MG63 (cell line): ENCODE data around the gene IQCM. TPM values are rescaled to one million over a fixed set of nuclear protein-coding genes. Genes with fewer than 3 reads are reported as not detected.

ENCODE experiments used
- DNase-seq: peaks from one replicate; pipeline ENCODE4 v3.0.0-alpha.2; 2020
- H3K27me3 ChIP-seq: fragments of 250-450 bp; sonication (Bioruptor Pico); 2 replicates; pipeline ENCODE4 v1.5.1; 2020; ENCODE audit warnings: mild to moderate bottlenecking, moderate library complexity
- H3K36me3 ChIP-seq: fragments of 250-450 bp; sonication (Bioruptor Pico); 2 replicates; pipeline ENCODE4 v1.5.1; 2020; ENCODE audit warnings: mild to moderate bottlenecking, moderate library complexity
- H3K4me3 ChIP-seq: fragments of 250-450 bp; sonication (Bioruptor Pico); 2 replicates; pipeline ENCODE4 v1.5.1; 2020; ENCODE audit warnings: mild to moderate bottlenecking, moderate library complexity
- H3K9me3 ChIP-seq: fragments of 250-450 bp; sonication (Bioruptor Pico); 2 replicates; pipeline ENCODE4 v1.5.1; 2020; ENCODE audit warnings: mild to moderate bottlenecking, moderate library complexity
- total RNA-seq: library from RNA; depleted of rRNA; stranded (reverse); fragments of >200 nt; shearing (Covaris generic); gene quantifications from 2 replicates; pipeline ENCODE4 v1.2.3, GENCODE V29; 2014; ENCODE audit warnings: low replicate concordance

IQCM gene
- total RNA-seq, 1 experiment from 2014 or later = not detected

DNA sequence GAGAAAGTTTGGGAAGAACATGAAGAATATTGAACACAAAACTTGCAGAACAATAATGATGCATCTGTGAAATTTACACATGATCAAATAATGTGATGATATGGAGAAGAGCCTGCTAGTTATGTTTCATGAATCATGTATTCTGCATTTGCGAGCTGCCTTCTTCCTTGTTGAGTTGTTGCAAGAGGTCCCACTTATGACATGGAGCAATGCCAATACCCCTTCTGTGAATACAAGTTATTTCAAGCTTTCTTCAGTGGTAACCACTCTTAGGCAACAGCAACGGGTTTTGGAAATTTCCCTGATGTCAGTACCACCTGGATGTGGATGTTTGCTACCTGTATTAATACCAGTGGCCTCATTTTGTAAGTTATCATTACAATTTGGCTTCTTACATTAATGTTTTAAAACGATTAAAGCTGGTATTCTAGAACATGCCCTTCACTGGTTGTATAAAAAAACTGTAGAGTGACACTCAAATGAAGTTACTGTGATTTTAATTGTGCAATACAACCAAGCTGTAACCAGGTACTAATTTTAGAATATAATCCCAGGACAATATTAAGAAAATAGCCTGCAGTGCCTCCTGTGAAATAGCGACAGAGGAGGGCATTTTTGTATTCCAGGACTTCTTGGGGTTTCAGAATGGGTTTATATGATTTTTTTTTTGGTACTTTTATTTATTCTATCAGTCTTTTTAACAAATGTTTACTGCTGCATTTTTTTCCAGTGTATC lies 25.3 kb downstream of the IQCM start:
- Histone ChIP-seq H3K27me3 (no peaks in the 10 kb centered on the region), H3K36me3 (no peaks in the 10 kb centered on the region), H3K9me3 (no peaks in the 10 kb centered on the region), H3K4me3 (no peak overlapping the region)
- DNase-seq = no peak

DNA sequence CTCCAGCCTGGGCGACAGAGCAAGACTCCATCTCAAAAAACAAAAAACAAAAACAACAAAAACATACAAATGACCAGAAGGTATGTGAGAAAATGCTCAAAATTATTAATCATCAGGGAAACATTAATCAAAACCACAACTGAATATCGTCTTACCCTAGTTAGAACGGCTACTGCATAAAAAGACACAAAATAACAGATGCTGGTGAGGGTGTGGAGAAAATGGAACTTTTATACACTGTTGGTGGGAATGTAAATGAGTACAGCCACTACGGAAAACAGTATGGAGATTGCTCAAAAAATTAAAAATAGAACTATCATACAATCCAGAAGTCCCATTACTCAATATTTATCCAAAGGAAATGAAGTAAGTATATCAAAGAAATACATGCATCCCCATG lies 27.3 kb downstream of the IQCM start:
- H3K9me3 ChIP-seq = no peaks in the 10 kb centered on the region
- H3K36me3 ChIP-seq = no peaks in the 10 kb centered on the region
- DNase-seq = no peak
- H3K27me3 ChIP-seq = no peaks in the 10 kb centered on the region
- H3K4me3 ChIP-seq = no peak overlapping the region

DNA sequence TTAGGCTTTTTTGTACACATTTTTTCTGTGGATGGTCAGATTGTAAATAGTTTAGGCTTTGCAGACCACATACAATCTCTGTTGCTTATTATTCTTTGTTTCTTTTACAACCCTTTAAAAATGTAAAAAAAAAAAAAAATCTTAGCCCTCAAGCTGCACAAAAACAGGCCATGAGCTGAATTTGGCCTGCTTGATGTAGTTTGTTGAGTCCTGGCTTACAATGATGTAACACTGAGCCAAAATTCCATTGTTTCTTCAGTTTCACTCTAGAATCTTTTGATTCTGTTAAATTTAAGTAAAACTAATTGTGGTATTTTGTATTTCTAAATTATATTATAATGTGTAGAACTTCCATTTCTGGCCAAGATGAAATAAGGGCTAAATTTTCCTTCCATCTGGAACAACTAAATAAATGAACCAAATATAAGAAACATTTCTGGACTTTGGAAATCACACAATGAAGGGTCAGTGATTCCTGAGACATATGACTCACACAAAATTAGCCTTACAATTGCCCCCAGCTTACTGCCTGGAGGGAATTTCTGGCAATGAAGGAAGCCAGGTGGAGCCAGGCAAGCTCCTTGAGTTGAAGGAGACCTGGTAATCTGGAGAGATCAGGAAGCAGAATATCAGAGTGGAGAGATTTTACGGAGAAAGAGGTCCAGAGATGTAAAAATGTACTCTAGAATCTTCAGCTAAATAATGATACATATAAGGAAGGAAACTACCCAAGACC lies 29.8 kb downstream of the IQCM start:
- no peaks in the 10 kb centered on the region for H3K27me3 ChIP-seq
- DNase-seq = peak; percentile 24
- no peaks in the 10 kb centered on the region for H3K36me3 ChIP-seq
- no peak overlapping the region for H3K4me3 ChIP-seq
- H3K9me3 ChIP-seq = no peaks in the 10 kb centered on the region

DNA sequence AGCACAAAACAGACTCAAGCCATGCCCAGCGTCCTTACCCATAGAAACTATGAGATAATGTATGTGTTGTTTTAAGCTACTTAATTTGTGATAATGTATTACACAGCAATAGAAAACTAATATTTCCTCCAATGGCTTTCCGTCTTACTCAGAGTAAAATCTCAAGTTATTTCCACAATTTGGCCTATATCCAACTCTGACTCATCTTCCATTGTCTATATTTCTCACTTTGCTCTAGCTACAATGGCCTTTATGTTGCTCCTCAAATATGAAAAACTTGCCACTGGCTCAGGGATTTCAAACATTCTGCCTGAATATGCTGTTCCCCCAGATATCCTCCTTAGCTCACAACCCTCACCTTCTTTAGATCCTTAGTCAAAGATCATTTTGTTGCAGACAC lies 31.6 kb downstream of the IQCM start:
- Histone ChIP-seq H3K36me3 (no peaks in the 10 kb centered on the region), H3K9me3 (no peaks in the 10 kb centered on the region), H3K4me3 (no peak overlapping the region), H3K27me3 (no peaks in the 10 kb centered on the region)
- DNase-seq = no peak

DNA sequence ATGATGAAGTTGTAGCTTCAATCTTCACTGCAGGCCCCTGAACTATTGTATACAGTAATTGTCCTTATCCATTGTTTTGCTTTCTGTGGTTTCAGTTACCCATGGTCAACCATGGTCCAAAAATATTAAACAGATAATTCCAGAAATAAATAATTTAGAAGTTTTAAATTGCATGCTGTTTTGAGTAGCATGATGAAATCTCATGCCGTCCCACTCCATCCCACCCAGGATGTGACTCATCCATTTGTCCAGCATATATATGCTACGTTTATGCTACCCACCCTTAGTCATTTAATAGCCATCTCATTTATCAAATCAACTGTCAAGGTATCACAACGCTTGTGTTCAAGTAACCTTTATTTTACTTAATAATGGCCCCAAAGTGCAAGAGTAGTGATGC lies 34.5 kb downstream of the IQCM start:
- no peak overlapping the region for H3K4me3 ChIP-seq
- peak; percentile 63 for DNase-seq
- H3K36me3 ChIP-seq = no peaks in the 10 kb centered on the region
- H3K9me3 ChIP-seq = peaks cover 2% of the 10 kb centered on the region; the same call in 1 of the 2 replicates
- H3K27me3 ChIP-seq = no peaks in the 10 kb centered on the region

DNA sequence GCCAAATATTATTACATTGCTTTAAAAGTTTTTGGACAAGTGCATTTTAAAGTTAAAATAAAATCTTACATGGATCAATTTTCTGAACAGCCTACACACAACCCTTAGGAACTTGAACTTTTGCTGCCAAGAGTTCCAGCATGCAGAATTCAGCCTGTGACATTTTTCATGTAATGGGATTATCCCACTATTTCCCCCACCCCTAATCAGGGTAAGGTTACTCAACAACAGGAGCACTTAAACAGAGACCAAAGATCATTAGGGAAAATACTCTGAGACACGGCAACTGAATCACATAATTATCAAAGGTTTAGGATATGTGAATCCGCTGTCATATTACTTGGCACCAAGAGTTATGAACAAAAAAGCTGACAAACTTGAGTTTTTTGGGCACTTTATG lies 47.2 kb downstream of the IQCM start:
- no peak for DNase-seq
- Histone ChIP-seq H3K4me3 (no peak overlapping the region), H3K36me3 (no peaks in the 10 kb centered on the region), H3K27me3 (no peaks in the 10 kb centered on the region), H3K9me3 (peaks cover 4% of the 10 kb centered on the region; the same call in 1 of the 2 replicates)

DNA sequence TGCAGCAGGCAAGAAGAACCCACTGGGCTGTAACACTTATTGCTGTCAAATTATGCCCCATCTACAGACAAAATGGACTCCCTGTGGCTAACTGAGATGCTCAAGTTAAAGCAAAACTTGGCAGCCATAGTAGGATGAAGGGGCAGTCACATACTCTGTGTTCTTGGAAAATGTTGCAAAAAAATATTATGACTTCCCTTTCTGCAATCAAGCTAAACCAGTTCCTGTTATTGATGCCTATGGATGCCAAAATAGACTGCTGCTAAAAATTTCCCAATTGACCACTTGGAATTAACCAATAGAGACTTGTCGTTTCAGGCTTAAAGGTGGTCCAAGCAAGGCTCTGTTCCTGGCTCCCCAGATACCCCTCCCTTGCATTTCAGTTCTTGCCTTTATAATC lies 49.5 kb downstream of the IQCM start:
- H3K4me3 ChIP-seq = no peak overlapping the region

DNA sequence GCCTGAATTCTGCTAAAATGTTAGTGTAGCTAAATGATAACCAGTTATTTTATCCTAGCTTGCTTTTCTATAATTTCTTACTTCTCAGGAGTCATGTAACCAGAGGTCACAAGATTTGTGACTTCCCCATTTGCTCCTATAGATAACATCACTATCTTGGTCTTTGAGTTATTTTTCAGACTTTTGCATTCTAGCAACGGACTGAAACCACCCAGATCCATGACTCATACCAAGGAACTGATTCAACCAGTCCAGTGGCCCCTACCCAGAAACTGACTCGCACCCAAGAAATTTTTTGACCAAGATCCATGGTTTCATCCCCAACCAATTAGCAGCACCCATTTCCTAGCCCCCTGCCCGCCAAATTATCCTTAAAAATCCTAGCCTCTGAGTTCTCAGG lies 50.0 kb downstream of the IQCM start:
- H3K9me3 ChIP-seq = peaks cover 4% of the 10 kb centered on the region; the same call in 1 of the 2 replicates
- peak; percentile 52 for DNase-seq
- H3K36me3 ChIP-seq = no peaks in the 10 kb centered on the region
- no peak overlapping the region for H3K4me3 ChIP-seq
- no peaks in the 10 kb centered on the region for H3K27me3 ChIP-seq

More for the DNA sequence above, 49.5 kb downstream of the IQCM start:
- Histone ChIP-seq H3K36me3 (no peaks in the 10 kb centered on the region), H3K27me3 (no peaks in the 10 kb centered on the region), H3K9me3 (peaks cover 4% of the 10 kb centered on the region; the same call in 1 of the 2 replicates)
- no peak for DNase-seq

DNA sequence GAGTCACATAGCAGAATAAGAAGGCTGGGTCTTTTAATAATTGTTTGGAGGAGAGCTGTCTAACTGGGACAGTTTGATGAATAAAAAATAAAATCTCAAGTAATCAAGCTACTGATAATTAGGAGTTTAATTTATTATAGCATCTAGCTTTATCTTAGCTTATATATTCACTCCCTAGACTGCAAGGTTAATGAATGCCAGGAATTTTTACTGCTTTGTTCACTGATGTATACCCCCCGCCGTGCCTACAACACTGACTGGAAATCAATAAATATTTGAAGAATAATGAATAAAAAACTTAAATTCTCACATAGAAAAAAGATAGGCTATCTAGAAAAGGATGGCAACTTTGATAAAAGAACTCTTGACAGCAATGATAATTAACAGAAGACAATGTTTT lies 59.7 kb downstream of the IQCM start:
- no peak for DNase-seq
- no peaks in the 10 kb centered on the region for H3K9me3 ChIP-seq
- H3K27me3 ChIP-seq = no peaks in the 10 kb centered on the region
- no peak overlapping the region for H3K4me3 ChIP-seq
- no peaks in the 10 kb centered on the region for H3K36me3 ChIP-seq

DNA sequence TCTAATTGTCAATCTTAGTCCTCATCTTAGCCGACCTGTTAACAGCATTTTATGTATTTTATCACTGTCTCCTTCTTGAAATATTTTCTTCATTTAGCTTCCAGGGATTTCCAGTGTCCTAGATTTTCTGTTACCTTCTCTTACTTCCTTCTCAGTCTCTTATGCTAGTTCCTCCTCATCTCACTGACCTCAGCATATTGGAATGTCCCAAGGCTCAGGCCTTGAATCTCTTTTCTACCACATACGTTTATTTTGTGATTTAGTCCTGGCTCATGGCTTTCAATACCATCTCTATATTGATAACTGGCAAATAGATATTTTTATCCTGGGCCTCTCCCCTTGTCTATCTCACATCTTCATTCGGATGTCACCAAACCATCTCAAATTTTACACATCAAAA lies 61.1 kb downstream of the IQCM start:
- Histone ChIP-seq H3K36me3 (no peaks in the 10 kb centered on the region), H3K4me3 (no peak overlapping the region), H3K9me3 (no peaks in the 10 kb centered on the region), H3K27me3 (no peaks in the 10 kb centered on the region)
- no peak for DNase-seq

DNA sequence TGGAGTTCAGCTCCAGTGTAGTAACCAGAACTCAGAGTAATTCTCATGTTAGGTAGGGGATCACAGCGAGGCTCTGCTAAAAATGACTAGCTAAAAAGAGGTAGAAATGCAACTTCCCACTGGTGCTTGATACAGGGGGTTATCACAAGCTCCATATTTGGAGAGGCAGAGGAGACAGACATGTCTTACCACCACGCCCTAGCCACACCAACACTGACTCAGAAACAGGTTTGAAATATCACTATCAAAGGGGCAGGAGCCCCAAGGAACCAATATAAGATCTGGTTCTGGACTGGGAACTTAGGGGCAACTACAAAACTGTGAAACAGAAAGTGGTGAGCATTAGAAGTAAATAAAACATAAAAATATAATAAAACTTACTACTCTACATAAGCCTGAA lies 62.9 kb downstream of the IQCM start:
- no peaks in the 10 kb centered on the region for H3K36me3 ChIP-seq
- H3K4me3 ChIP-seq = no peak overlapping the region
- no peak for DNase-seq
- H3K27me3 ChIP-seq = no peaks in the 10 kb centered on the region
- H3K9me3 ChIP-seq = no peaks in the 10 kb centered on the region

DNA sequence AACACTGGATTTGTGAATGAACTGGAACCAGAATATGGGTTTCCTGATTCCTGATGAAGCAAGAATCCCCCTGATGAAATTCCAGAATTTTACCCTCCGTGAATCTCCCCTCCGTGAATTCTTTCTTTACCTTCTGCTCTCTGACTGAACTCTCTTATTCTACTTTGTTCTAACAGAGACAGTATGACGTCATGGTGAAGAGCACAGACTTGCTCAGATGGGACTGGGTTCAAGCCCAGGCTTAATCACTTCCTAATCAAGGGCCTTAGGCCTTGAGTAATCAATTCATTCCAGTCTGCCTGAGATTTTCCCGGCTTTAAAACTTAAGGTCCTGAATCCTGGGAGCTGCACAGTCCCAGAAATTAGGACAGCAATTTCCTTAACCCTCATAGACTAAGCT lies 64.5 kb downstream of the IQCM start:
- Histone ChIP-seq H3K27me3 (no peaks in the 10 kb centered on the region), H3K4me3 (no peak overlapping the region), H3K36me3 (no peaks in the 10 kb centered on the region), H3K9me3 (no peaks in the 10 kb centered on the region)
- DNase-seq = no peak

DNA sequence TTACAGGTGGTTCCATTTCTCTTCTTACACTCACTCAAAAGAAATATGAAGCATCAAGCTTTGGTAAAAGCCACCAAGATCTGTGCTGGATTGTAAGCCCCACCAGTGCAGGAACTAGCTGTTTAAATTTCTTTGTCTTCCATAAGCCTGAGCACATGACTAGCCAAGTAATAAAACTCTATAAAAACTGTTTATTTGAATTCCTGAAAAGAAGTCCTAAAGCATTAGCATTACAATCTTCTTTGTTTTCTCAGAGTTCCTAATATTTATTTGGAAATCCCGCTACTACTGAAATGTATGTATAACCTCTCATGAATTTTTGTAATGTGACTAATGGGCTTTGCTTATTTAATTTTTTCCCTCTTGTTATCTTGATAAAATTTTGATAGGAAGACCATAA lies 65.9 kb downstream of the IQCM start:
- H3K9me3 ChIP-seq = no peaks in the 10 kb centered on the region
- DNase-seq = no peak
- no peaks in the 10 kb centered on the region for H3K36me3 ChIP-seq
- no peaks in the 10 kb centered on the region for H3K27me3 ChIP-seq
- no peak overlapping the region for H3K4me3 ChIP-seq

DNA sequence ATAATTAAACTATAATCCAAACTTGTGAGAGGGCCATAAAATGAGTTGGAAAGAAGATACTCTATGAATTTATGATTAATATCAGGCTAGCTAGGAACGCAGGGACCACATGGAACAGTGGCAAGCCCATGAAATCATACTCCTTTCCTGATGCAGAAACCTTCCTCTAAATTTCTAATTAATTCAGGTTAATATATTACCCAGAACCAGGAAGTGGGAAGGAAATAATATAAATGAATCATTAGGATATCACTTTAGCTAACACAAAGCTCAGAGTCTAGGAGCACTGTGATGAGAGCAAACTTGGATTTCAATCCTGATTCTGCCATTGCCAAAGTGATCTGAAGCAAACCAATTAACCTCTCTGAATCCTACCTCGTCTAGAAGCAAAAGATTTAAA lies 68.0 kb downstream of the IQCM start:
- H3K4me3 ChIP-seq = no peak overlapping the region
- DNase-seq = no peak
- H3K36me3 ChIP-seq = no peaks in the 10 kb centered on the region
- no peaks in the 10 kb centered on the region for H3K9me3 ChIP-seq
- no peaks in the 10 kb centered on the region for H3K27me3 ChIP-seq

DNA sequence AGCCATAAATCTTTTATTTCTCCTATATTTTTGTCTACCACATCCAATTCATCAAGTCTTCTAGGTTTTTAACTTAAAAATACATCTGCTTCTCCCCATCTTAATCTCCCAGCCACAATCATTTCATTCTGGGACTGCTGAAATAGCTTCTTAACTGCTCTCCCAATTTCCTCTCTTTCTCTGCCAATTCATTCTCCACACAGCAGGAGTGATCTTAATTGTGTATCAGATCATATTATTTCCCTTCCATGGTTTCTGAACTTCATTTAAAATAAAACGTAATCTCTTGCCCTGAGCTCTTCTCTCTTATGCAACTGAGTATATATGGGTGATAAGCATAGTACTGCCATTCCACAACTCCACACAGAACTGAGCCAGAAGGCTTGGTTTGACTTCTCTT lies 69.4 kb downstream of the IQCM start:
- no peak overlapping the region for H3K4me3 ChIP-seq
- H3K36me3 ChIP-seq = no peaks in the 10 kb centered on the region
- no peaks in the 10 kb centered on the region for H3K27me3 ChIP-seq
- DNase-seq = no peak
- no peaks in the 10 kb centered on the region for H3K9me3 ChIP-seq

DNA sequence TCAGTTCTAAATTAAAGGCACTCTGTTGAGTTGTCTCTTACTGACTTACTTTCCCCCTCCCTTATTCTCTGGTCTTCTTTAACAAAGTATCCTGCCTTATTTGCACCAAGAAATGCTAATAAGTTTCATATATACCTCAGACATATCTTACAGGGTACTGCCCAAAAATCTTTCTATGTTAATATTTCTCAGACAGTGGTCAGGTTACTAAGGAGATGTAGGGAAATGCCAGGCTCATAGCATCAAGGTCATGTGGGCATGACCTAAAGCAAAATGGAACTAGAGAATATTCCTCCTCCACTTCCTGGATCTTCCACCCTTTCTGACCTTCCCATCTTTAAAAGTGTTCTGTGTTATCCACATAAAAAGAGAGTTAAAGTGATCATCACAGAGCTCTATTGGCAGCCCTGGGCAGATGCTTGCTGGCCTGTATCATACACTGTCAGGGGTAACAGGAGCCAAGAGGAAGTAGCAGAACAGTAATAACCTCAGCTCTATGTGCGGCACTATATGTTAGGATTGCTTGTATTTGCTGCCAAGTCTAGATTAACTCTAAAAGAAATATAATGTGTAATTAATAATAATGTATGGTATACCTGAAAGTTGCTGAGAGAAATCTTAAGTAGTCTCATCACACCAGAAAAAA lies 74.3 kb downstream of the IQCM start:
- H3K9me3 ChIP-seq = no peaks in the 10 kb centered on the region
- DNase-seq = no peak
- H3K36me3 ChIP-seq = no peaks in the 10 kb centered on the region
- no peak overlapping the region for H3K4me3 ChIP-seq
- no peaks in the 10 kb centered on the region for H3K27me3 ChIP-seq

DNA sequence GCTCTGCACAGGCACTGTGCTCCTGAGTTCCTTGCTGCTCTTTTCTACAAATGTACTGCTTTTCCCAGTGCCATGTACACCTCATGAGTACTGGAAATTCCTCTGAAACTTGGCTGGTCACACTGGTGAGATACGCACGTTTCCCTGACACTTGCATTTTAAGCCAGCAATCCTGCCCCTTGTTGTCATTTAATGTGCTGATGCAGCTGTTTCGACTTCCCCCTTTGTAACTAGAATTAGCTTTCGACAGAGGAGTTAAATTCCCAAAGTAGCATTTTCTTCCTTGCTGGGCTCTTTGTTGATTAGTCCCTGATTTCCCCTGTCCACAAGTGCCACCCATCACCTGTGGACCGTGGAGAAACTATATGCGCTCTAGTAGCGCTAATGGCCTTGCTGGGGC lies 77.5 kb downstream of the IQCM start:
- no peak for DNase-seq
- H3K27me3 ChIP-seq = no peaks in the 10 kb centered on the region
- H3K36me3 ChIP-seq = no peaks in the 10 kb centered on the region

DNA sequence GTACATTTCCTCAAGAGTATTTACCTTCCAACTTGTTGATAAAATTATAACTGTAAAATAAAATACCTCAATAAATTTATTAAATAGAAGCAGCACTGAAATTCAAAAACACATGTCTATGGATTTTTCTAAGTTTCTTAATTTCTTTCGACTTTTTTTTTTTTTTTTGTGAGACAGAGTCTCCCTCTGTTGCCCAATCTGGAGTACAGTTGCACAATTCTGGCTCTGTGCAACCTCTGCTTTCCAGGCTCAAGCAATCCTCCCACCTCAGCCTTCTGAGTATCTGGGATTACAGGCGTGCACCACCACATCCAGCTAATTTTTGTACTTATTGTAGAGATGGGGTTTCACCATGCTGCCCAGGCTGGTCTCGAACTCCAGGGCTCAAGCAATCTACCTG lies 79.8 kb downstream of the IQCM start:
- no peak for DNase-seq
- Histone ChIP-seq H3K9me3 (no peaks in the 10 kb centered on the region), H3K4me3 (no peak overlapping the region), H3K27me3 (no peaks in the 10 kb centered on the region), H3K36me3 (no peaks in the 10 kb centered on the region)

More for the DNA sequence above, 77.5 kb downstream of the IQCM start:
- Histone ChIP-seq H3K4me3 (no peak overlapping the region), H3K9me3 (no peaks in the 10 kb centered on the region)
